ENCODE data around the gene IRF2BP2.

The IRF2BP2 gene

GRCh38 chr1:234633246-234634003, 23.4 kb upstream of the IRF2BP2 start:
- no peak for FAIRE-seq

DNA sequence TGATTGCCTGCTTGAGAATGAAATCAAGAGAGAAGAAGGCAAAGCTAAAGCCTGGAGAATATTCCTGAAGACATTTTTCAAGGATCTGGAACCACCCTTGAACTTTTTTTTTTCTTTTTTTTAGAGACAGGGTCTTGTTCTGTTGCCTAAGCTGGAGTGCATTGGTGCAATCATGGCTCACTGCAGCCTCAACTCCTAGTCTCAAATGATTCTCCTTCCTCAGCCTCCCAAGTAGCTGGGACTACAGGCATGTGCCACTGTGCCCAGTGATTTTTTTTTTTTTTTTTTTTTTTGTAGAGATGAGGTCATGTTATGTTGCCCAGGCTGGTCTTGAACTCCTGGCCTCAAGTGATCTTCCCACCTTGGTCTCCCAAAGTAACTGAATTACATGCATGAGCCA, 22.2 kb upstream of the IRF2BP2 start:
- FAIRE-seq, result no peak

DNA sequence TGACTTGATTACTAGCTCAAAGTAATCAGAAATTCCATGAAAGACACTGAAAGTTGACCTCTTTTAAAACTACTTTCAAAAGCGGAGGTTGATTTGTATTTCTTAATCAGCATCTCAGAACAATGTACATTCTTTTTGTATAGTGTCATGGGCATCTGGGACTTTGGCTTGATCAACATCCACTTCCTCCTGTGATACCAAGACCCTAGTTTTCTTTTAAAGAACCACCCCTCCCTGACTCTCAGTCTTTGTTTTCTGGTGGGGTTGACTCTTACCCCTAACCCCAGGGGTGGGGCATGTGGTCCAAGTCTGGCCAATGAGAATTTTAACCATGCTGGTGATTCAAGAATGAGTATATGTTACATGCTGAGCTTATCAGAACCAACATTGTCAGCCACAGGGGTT, 21.7 kb upstream of the IRF2BP2 start:
- FAIRE-seq, result no peak

- no peak for FAIRE-seq
Measured at GRCh38 chr1:234629026-234629425, 19.0 kb upstream of the IRF2BP2 start.

GRCh38 chr1:234628089-234628488, 18.1 kb upstream of the IRF2BP2 start:
- no peak for FAIRE-seq

- no peak for FAIRE-seq
Measured at GRCh38 chr1:234627009-234627950, 17.3 kb upstream of the IRF2BP2 start.

- FAIRE-seq, result no peak
Measured at GRCh38 chr1:234626391-234626790, 16.4 kb upstream of the IRF2BP2 start.

- FAIRE-seq, result no peak
Measured at GRCh38 chr1:234624724-234625117, 14.7 kb upstream of the IRF2BP2 start.

GRCh38 chr1:234621657-234622335, 11.8 kb upstream of the IRF2BP2 start:
- no peak for FAIRE-seq

- FAIRE-seq, result no peak
Measured at GRCh38 chr1:234621127-234621468, 11.1 kb upstream of the IRF2BP2 start.

DNA sequence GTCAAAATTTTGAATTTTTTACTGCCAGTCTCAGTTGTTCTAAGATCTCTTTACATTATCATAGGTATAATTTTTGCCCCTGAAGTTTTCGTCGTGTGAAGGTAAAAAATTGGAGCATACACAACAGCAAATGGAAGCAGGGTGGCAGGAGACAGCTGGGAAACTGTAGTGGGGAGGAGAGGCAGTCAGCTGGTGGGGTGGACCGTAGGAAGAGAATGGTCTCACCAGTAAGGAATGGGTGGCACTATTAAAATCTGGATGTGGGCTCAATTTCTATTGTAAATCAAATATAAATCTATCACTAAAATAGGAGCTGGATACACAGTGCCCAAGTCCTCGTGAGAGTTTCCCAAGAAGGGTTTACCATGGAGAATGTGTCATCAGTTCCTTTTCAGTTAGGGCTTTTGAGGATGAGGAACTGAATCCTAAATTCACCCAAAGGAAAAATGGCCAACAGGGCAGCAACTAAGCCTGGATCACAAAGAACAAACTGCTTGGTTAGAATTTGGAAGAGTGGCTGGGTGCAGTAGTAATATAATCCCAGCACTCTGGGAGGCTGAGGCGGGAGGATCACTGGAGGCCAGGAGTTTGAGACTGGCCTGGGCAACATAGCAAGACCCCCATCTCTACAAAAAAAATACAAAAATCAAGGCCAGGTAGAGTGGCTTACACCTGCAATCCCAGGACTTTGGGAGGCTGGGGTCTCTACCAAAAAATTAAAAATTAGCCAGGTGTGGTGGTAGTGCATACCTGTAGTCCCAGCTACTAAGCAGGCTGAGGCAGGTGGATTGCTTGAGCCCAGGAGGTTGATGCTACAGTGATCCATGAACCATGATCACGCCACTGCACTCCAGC, 10.5 kb upstream of the IRF2BP2 start:
- FAIRE-seq, result no peak

GRCh38 chr1:234619794-234620247, 9.8 kb upstream of the IRF2BP2 start:
- peak; percentile 49 for FAIRE-seq

DNA sequence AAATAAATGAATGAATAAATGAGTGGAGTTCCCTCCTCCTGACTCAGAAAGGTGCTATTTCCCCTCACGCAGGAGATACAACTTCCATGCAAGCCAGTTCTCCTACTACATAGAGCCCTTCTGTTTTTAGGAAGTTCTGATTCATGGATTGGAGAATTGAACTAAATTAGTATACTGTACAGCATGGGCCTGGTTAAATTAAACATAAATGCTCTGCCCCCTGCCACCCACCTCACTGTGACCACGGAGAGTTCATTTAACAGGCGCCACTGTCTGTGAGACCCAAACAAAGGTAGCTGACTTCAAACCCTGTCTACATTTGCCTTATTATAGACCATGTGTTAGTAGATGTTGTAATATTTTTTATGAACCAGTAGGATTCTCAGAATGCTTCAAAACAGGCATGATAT, 9.1 kb upstream of the IRF2BP2 start:
- no peak for FAIRE-seq

DNA sequence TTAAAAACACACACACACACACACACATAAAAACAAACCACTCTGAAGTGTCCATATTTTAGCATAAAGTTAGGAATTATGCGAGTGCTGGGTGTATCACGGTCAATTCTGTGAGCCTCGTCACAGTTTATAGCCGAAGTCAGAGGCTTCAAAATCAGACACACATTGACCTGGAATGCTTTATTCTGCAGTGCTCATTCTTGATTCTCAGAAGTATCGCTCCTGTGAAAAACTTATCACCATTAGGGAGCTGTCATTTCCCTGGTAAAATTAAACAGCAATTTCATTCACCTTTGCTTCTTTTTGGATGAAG, 8.7 kb upstream of the IRF2BP2 start:
- FAIRE-seq, result no peak

DNA sequence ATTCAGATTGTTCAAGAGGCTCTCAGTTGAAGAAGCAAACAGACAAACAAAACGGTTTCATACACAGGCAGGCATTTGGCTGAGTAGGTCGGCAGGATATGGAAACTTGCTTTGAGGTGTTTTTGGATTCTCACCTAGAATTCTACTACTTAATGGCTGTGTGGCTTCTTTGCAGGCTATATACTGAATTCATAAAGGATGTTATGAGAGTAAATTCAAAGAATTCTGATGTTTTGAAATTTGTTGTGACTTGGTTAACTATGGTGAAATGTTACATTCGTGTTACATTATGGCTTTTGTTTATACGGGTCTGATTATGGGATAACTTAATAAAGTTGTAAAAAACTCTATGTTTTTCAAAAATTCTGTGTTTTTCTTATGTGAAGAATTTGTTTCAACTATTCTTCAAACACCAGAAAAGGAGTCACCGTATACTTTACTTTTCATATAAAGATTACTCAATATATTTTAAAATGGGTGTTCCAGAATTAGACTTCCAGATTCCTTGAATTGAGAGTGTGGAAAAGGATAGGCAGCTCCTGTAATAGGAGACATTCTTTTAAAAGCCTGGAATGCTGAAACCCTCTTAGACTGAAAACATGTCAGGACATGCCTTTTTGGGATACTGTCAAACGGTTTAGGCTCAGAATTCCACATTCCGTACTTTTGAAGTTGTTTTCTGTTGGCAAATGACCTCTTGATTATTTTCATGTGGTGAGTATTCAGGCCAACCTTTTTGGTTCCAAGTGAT, 8.2 kb upstream of the IRF2BP2 start:
- FAIRE-seq, result no peak

GRCh38 chr1:234617131-234617985, 7.4 kb upstream of the IRF2BP2 start:
- no peak for FAIRE-seq

DNA sequence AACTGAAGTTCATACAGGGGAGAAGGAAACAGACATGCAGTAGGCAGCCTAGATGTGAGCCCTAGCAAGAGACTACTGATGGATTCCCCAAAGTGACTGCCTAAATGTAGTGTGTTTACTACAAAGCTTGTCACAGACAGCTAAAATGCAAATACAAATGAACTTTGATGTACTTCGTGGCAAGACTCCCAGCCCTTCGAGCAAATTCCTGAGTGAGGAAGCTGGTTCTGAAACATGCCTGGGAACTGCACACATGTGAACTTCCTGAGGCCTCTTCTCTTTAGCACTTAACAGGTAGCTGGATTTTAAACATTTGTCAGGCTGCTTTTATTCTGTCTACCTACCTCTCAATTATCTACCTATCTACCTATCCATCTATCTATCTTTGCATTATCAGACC, 6.7 kb upstream of the IRF2BP2 start:
- FAIRE-seq, result no peak

DNA sequence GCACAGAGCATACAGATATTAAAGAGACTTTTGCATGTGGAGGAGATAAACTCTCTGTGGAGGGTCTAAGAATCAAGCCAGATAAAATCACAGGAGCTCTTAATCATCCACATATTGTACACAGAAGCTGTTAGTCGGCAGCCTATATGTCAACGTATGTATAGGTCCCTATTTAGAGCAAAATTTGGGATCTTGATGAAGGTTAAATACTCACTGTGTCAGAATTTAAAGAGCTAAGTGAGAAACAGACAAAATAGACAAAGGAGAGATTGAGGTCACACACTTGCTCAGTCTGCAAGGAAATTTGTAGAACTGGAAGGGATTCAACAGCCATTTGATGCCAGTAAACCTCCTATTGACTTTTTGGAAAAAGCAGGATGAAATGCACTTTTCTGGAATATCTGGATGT, 4.1 kb upstream of the IRF2BP2 start:
- FAIRE-seq, result no peak

- no peak for FAIRE-seq
Measured at GRCh38 chr1:234613128-234613875, 3.3 kb upstream of the IRF2BP2 start.
